Neural progenitor cell (in vitro differentiated cells): ENCODE results near the gene LRP5. TPM values are rescaled to one million over a fixed set of nuclear protein-coding genes. Genes with fewer than 3 reads are reported as not detected.

ENCODE experiments used
- DNase-seq: peaks from one replicate; pipeline ENCODE4 v3.0.0-alpha.2; 2016; ENCODE audit warnings: low spot score
- H2AFZ ChIP-seq: fragments of 200-600 bp; sonication (generic); replicated peaks from 2 replicates; pipeline ENCODE4 v1.6.1; 2016; ENCODE audit warnings: antibody characterized with exemption
- H3F3A ChIP-seq: fragments of 200-600 bp; sonication (generic); 2 replicates; pipeline ENCODE4 v1.6.1; 2016; ENCODE audit warnings: antibody characterized with exemption, low read depth
- H3K27ac ChIP-seq: fragments of 200-600 bp; sonication (generic); 2 replicates; pipeline ENCODE4 v1.5.1; 2016; ENCODE audit warnings: mild to moderate bottlenecking
- H3K27me3 ChIP-seq: fragments of 200-600 bp; sonication (generic); 2 replicates; pipeline ENCODE4 v1.6.1; 2016; ENCODE audit warnings: mild to moderate bottlenecking, moderate library complexity
- H3K36me3 ChIP-seq: fragments of 200-600 bp; sonication (generic); 2 replicates; pipeline ENCODE4 v1.5.1; 2016
- H3K4me1 ChIP-seq: fragments of 200-600 bp; sonication (generic); 2 replicates; pipeline ENCODE4 v1.6.1; 2016; ENCODE audit warnings: mixed run types
- H3K4me2 ChIP-seq: fragments of 200-600 bp; sonication (generic); 2 replicates; pipeline ENCODE4 v1.6.1; 2016
- H3K4me3 ChIP-seq: fragments of 200-600 bp; sonication (generic); 2 replicates; pipeline ENCODE4 v1.5.1; 2016
- H3K79me2 ChIP-seq: fragments of 200-600 bp; sonication (generic); 2 replicates; pipeline ENCODE4 v1.6.1; 2016; ENCODE audit warnings: low read depth
- H3K9ac ChIP-seq: fragments of 200-600 bp; sonication (generic); 2 replicates; pipeline ENCODE4 v1.6.1; 2016
- H3K9me3 ChIP-seq: fragments of 200-600 bp; sonication (generic); 2 replicates; pipeline ENCODE4 v1.5.1; 2016; ENCODE audit warnings: low read depth
- H4K20me1 ChIP-seq: fragments of 200-600 bp; sonication (generic); 2 replicates; pipeline ENCODE4 v1.6.1; 2016; ENCODE audit warnings: low read depth
- H3K27ac Mint-ChIP-seq: 3 replicates; pipeline ENCODE4 v1.8.0; 2021; ENCODE audit warnings: mixed read lengths
- H3K27me3 Mint-ChIP-seq: 2 replicates; pipeline ENCODE4 v1.8.0; 2022; ENCODE audit warnings: low read depth, mild to moderate bottlenecking, inconsistent platforms, moderate library complexity, mixed read lengths; ENCODE audit not compliant: insufficient read depth
- H3K36me3 Mint-ChIP-seq: 3 replicates; pipeline ENCODE4 v1.8.0; 2021; ENCODE audit warnings: mixed read lengths
- H3K4me1 Mint-ChIP-seq: 3 replicates; pipeline ENCODE4 v1.8.0; 2021; ENCODE audit warnings: mixed read lengths
- H3K4me3 Mint-ChIP-seq: 3 replicates; pipeline ENCODE4 v1.8.0; 2021; ENCODE audit warnings: mild to moderate bottlenecking, moderate library complexity, mixed read lengths
- H3K9me3 Mint-ChIP-seq: 3 replicates; pipeline ENCODE4 v1.8.0; 2020; ENCODE audit warnings: mixed read lengths
- CTCF ChIP-seq: fragments of 200-600 bp; sonication (generic); IDR thresholded peaks from 2 replicates; pipeline ENCODE4 v1.5.1; 2017; ENCODE audit warnings: antibody characterized with exemption, mild to moderate bottlenecking
- EZH2 ChIP-seq: fragments of 200-600 bp; sonication (generic); IDR thresholded peaks from 2 replicates; pipeline ENCODE4 v1.6.1; 2017; ENCODE audit warnings: antibody characterized with exemption, mild to moderate bottlenecking, moderate library complexity
- EZH2phosphoT487 ChIP-seq: fragments of 200-600 bp; sonication (generic); IDR thresholded peaks from 2 replicates; pipeline ENCODE4 v1.6.1; 2017; ENCODE audit warnings: antibody characterized with exemption
- total RNA-seq: library from RNA; depleted of rRNA; stranded (reverse); fragments of >200 nt; gene quantifications from 2 replicates; pipeline ENCODE4 v1.2.3, GENCODE V29; 2015; ENCODE audit warnings: low replicate concordance

The LRP5 gene
- total RNA-seq, 1 donor from 2014 or later = 7.3 TPM

DNA sequence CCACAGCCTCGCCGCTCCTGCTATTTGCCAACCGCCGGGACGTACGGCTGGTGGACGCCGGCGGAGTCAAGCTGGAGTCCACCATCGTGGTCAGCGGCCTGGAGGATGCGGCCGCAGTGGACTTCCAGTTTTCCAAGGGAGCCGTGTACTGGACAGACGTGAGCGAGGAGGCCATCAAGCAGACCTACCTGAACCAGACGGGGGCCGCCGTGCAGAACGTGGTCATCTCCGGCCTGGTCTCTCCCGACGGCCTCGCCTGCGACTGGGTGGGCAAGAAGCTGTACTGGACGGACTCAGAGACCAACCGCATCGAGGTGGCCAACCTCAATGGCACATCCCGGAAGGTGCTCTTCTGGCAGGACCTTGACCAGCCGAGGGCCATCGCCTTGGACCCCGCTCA is 35.5 kb downstream of the LRP5 start:
- H3K36me3 Mint-ChIP-seq = peaks cover 24% of the 10 kb centered on the region
- no peak overlapping the region for H2AFZ ChIP-seq
- H3K9ac ChIP-seq = no peak overlapping the region
- H3K27ac Mint-ChIP-seq = no peak overlapping the region
- H3K4me1 Mint-ChIP-seq = peaks cover 29% of the 10 kb centered on the region
- H3K36me3 ChIP-seq = no peaks in the 10 kb centered on the region
- H3K27me3 Mint-ChIP-seq = peaks cover 5% of the 10 kb centered on the region
- H3F3A ChIP-seq = peaks cover 3% of the 10 kb centered on the region
- peaks cover 3% of the 10 kb centered on the region for H4K20me1 ChIP-seq
- peaks cover 11% of the 10 kb centered on the region for H3K9me3 Mint-ChIP-seq
- no peaks in the 10 kb centered on the region for H3K27me3 ChIP-seq
- H3K9me3 ChIP-seq = no peaks in the 10 kb centered on the region
- no peak overlapping the region for H3K4me3 ChIP-seq
- no peak overlapping the region for H3K27ac ChIP-seq
- no peak for DNase-seq
- TF ChIP-seq CTCF (no peak), EZH2 (no peak), EZH2phosphoT487 (no peak)
- H3K79me2 ChIP-seq = peaks cover 8% of the 10 kb centered on the region
- no peak overlapping the region for H3K4me3 Mint-ChIP-seq
- H3K4me1 ChIP-seq = peaks cover 2% of the 10 kb centered on the region
- no peak overlapping the region for H3K4me2 ChIP-seq

- TF ChIP-seq EZH2 = no peak
- no peak for TF ChIP-seq CTCF
- no peak for TF ChIP-seq EZH2phosphoT487
- H2AFZ ChIP-seq = no peak overlapping the region
- peaks cover 6% of the 10 kb centered on the region for H3K4me1 ChIP-seq
- Mint-ChIP-seq H3K27me3 (peaks cover 5% of the 10 kb centered on the region), H3K36me3 (peaks cover 18% of the 10 kb centered on the region), H3K4me3 (no peak overlapping the region), H3K4me1 (peaks cover 28% of the 10 kb centered on the region), H3K27ac (no peak overlapping the region), H3K9me3 (peaks cover 9% of the 10 kb centered on the region)
- no peaks in the 10 kb centered on the region for H3K9me3 ChIP-seq
- H3F3A ChIP-seq = no peaks in the 10 kb centered on the region
- DNase-seq = no peak
- H3K27me3 ChIP-seq = no peaks in the 10 kb centered on the region
- no peak overlapping the region for H3K4me2 ChIP-seq
- H3K27ac ChIP-seq = no peak overlapping the region
- H3K36me3 ChIP-seq = no peaks in the 10 kb centered on the region
- H4K20me1 ChIP-seq = no peaks in the 10 kb centered on the region
- H3K4me3 ChIP-seq = no peak overlapping the region
- H3K79me2 ChIP-seq = peaks cover 8% of the 10 kb centered on the region
- H3K9ac ChIP-seq = no peak overlapping the region
Observed at GRCh38 chr11:68349461-68350249, 37.3 kb downstream of the LRP5 start.

DNA sequence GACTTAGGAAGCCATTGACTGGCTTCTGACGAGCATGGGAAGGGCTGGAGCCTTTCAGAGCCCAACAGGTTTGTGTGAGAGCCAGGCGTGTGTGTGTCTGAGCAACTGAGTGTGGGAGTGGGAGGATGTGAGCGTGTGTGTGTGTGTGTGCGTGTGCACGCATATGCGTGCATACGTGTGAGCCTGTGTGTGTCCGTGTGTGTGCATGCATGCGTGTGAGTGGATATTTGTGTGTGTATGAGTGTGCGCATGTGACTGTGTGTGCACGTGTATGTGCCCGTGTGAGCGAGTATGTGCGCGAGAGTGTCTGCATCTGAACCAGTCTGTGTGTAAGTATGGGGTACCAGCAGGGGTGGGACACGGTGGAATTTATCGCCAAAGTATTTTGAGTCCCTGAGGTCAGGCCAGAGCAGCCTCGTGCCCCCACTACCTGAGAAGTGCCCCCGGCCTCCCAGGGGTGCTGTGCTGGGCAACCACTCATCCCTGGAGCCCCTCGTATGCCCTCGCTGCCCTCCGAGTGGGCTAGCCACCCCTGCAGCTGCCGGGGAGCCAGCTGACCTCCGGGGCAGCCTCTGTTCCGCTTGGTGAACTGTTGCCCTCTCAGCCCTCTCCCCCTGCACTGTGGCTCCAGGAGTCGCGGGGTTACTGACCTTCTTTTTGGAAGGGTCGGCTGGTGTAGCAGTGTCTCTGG is 38.5 kb downstream of the LRP5 start:
- no peak overlapping the region for H3K4me2 ChIP-seq
- H3K36me3 Mint-ChIP-seq = peaks cover 14% of the 10 kb centered on the region
- no peaks in the 10 kb centered on the region for H3K9me3 ChIP-seq
- H4K20me1 ChIP-seq = no peaks in the 10 kb centered on the region
- H3K4me3 ChIP-seq = no peak overlapping the region
- peaks cover 4% of the 10 kb centered on the region for H3K9me3 Mint-ChIP-seq
- peak overlapping the region; percentile 46 for H3K27ac Mint-ChIP-seq
- H3K27me3 ChIP-seq = no peaks in the 10 kb centered on the region
- H3K4me1 ChIP-seq = peaks cover 6% of the 10 kb centered on the region
- no peaks in the 10 kb centered on the region for H3K36me3 ChIP-seq
- peaks cover under 1% of the 10 kb centered on the region for H3K79me2 ChIP-seq
- H3K27me3 Mint-ChIP-seq = peaks cover 5% of the 10 kb centered on the region
- H3F3A ChIP-seq = no peaks in the 10 kb centered on the region
- no peak overlapping the region for H3K4me3 Mint-ChIP-seq
- no peak for TF ChIP-seq EZH2phosphoT487
- H3K9ac ChIP-seq = no peak overlapping the region
- DNase-seq = peak; percentile 1
- H2AFZ ChIP-seq = no peak overlapping the region
- peaks cover 28% of the 10 kb centered on the region for H3K4me1 Mint-ChIP-seq
- no peak overlapping the region for H3K27ac ChIP-seq
